Peyer's patch (tissue), 4 donors: ENCODE measurements around the gene KCNG4.

Source experiments
- POLR2A ChIP-seq, 2 donors: fragments of 450-650 bp; IDR thresholded peaks; one replicate each; pipeline ENCODE4 v1.5.1; 2017; ENCODE audit warnings: antibody characterized with exemption in 2 of 2, mild to moderate bottlenecking in 2 of 2, moderate library complexity in 2 of 2
- TF ChIP-seq, protein P1 (sequence below), 6 experiments: fragments of 450-650 bp in 4 of 6; fragments of 200-600 bp in 2 of 6; sonication (generic) in 1 of 6; IDR thresholded peaks; one replicate each; pipeline ENCODE4 v1.5.1; 2017 to 2019; ENCODE audit warnings: antibody characterized with exemption in 6 of 6, mild to moderate bottlenecking in 3 of 6, moderate library complexity in 1 of 6

DNA sequence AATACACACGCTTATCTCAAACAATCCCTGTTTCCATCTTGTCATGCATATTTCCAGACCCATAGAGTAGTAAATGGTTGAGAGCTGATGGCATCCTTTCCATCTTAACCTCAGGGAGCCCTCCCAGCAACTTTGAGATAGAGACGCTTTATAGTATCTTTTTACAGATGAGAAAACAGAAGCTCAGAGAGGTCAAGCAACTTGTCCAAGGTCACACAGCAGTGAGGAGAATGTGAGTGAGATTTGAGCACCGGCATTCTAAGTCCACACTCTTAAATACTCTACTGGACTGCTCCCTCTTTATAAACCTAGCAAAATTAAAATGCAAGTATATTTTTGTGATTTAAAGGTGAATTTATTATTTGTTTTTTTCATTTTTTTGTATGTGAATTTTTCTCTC lies 19.9 kb upstream of the KCNG4 start:
- no peak for TF ChIP-seq POLR2A (IDR thresholded peaks at IDR 0.05)
- TF ChIP-seq, protein P1, sequence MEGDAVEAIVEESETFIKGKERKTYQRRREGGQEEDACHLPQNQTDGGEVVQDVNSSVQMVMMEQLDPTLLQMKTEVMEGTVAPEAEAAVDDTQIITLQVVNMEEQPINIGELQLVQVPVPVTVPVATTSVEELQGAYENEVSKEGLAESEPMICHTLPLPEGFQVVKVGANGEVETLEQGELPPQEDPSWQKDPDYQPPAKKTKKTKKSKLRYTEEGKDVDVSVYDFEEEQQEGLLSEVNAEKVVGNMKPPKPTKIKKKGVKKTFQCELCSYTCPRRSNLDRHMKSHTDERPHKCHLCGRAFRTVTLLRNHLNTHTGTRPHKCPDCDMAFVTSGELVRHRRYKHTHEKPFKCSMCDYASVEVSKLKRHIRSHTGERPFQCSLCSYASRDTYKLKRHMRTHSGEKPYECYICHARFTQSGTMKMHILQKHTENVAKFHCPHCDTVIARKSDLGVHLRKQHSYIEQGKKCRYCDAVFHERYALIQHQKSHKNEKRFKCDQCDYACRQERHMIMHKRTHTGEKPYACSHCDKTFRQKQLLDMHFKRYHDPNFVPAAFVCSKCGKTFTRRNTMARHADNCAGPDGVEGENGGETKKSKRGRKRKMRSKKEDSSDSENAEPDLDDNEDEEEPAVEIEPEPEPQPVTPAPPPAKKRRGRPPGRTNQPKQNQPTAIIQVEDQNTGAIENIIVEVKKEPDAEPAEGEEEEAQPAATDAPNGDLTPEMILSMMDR (IDR thresholded peaks at IDR 0.05), result no peak
